Lower leg skin (tissue), 4 donors: ENCODE results near the gene TMEM147. TPM values are rescaled to one million over a fixed set of nuclear protein-coding genes. Genes with fewer than 3 reads are reported as not detected.

Source experiments
- DNase-seq, 2 donors: peaks; one replicate each; pipeline ENCODE4 v3.0.0-alpha.2; 2019; ENCODE audit warnings: low spot score in 2 of 2
- H3K4me3 ChIP-seq: fragments of 200-600 bp; sonication (generic); 2 replicates; pipeline ENCODE4 v1.5.1; 2017; ENCODE audit warnings: mild to moderate bottlenecking, low read depth; ENCODE audit not compliant: poor library complexity, severe bottlenecking
- CTCF ChIP-seq, 3 donors: fragments of 450-650 bp; IDR thresholded peaks; one replicate each; pipeline ENCODE4 v1.5.1; 2016; ENCODE audit warnings: antibody characterized with exemption in 3 of 3, mild to moderate bottlenecking in 3 of 3, moderate library complexity in 2 of 3
- POLR2A ChIP-seq, 2 donors: fragments of 450-650 bp; IDR thresholded peaks; one replicate each; pipeline ENCODE4 v1.6.1; 2016 to 2017; ENCODE audit warnings: antibody characterized with exemption in 2 of 2, mild to moderate bottlenecking in 1 of 2, moderate library complexity in 1 of 2
- WGBS, 2 donors: methylation state at CpG; one replicate each; pipeline ENCODE4 v1.1.5; 2018; 5-methylcytosine and 5-hydroxymethylcytosine counted together
- intact Hi-C: fragments of 100-400 bp; cut with DNase I; formaldehyde crosslinking; loops from one replicate; pipeline ENCODE4 v1.15.0; 2023; ENCODE audit warnings: low total_unique reads
- total RNA-seq, 4 donors: library from RNA; depleted of rRNA; stranded (reverse); fragments of >200 nt; gene quantifications; one replicate each; pipeline ENCODE4 v1.1.0, GENCODE V29; 2016

Gene TMEM147
- total RNA-seq, 4 donors from 2014 or later = 102 to 158 (median 130) TPM

GRCh38 chr19:35531291-35531690 is 14.1 kb upstream of the TMEM147 start:
- WGBS, 2 donors = 37 to 44% methylated on average over 6 of the region's 6 CpGs
- no peak for DNase-seq
- intact Hi-C loops = no loop called here
- TF ChIP-seq POLR2A (IDR thresholded peaks at IDR 0.05) (no peak), CTCF (IDR thresholded peaks at IDR 0.05) (no peak)
- H3K4me3 ChIP-seq = no peak overlapping the region

- intact Hi-C loops = no loop called here
- no peak within 1 kb of the TSS for H3K4me3 ChIP-seq
- no peak for DNase-seq
- 38 to 50% methylated on average over 34 to 39 of the region's 39 CpGs for WGBS, 2 donors
- no peak for TF ChIP-seq POLR2A (IDR thresholded peaks at IDR 0.05)
- TF ChIP-seq CTCF (IDR thresholded peaks at IDR 0.05) = no peak
These were observed 12.1 kb upstream of the TMEM147 start, which contains the start of gene GAPDHS for GRCh38 chr19:35533201-35533821. Gene GAPDHS (plus strand): TSS chr19:35533456. CDS start chr19:35533528, 72 bp downstream.

- no peak overlapping the region for H3K4me3 ChIP-seq
- intact Hi-C loops = no loop called here
- TF ChIP-seq POLR2A (IDR thresholded peaks at IDR 0.05) (no peak), CTCF (IDR thresholded peaks at IDR 0.05) (no peak)
- DNase-seq = no peak
- WGBS, 2 donors = 1 to 6% methylated on average over 26 to 29 of the region's 30 CpGs
These were observed 11.5 kb upstream of the TMEM147 start for GRCh38 chr19:35533822-35534392.

GRCh38 chr19:35534803-35535480 is 10.5 kb upstream of the TMEM147 start:
- TF ChIP-seq POLR2A (IDR thresholded peaks at IDR 0.05) (no peak), CTCF (IDR thresholded peaks at IDR 0.05) (no peak)
- intact Hi-C loops = no loop called here
- no peak for DNase-seq
- no peak overlapping the region for H3K4me3 ChIP-seq
- WGBS, 2 donors = 60 to 66% methylated on average over 10 of the region's 10 CpGs

- intact Hi-C loops = no loop called here
- WGBS, 2 donors = 69 to 81% methylated on average over 6 of the region's 6 CpGs
These were observed 6.1 kb upstream of the TMEM147 start for GRCh38 chr19:35539314-35539713.

More at GRCh38 chr19:35539314-35539713, 6.1 kb upstream of the TMEM147 start:
- H3K4me3 ChIP-seq = no peak overlapping the region
- TF ChIP-seq CTCF (IDR thresholded peaks at IDR 0.05) (no peak), POLR2A (IDR thresholded peaks at IDR 0.05) (no peak)
- no peak for DNase-seq
